HepG2 (cell line): Measurements from ENCODE around the gene NOL4L. TPM values are rescaled to one million over a fixed set of nuclear protein-coding genes. Genes with fewer than 3 reads are reported as not detected.
A peak's percentile ranks its signal among the peaks of the same experiment; 100 is the strongest.

Experiments used
- DPF2 ChIP-seq: sonication (generic); formaldehyde crosslinking; IDR thresholded peaks from 2 replicates; pipeline ENCODE4 v1.4.0; 2020; ENCODE audit warnings: mild to moderate bottlenecking, low read depth, missing genetic modification reagents, borderline replicate concordance
- MTA1 ChIP-seq: sonication (generic); formaldehyde crosslinking; IDR thresholded peaks from 2 replicates; pipeline ENCODE4 v1.4.0; 2020; ENCODE audit warnings: missing genetic modification reagents, mild to moderate bottlenecking, borderline replicate concordance
- NFYC ChIP-seq: IDR thresholded peaks from 2 replicates; pipeline ENCODE4 v1.6.1; 2016; ENCODE audit warnings: missing genetic modification reagents, missing compliant biosample characterization
- PTBP1 ChIP-seq: fragments of 200-400 bp; formaldehyde crosslinking; IDR thresholded peaks from 2 replicates; pipeline ENCODE4 v1.6.1; 2018; ENCODE audit warnings: low read length, low read depth; ENCODE audit not compliant: poor library complexity, severe bottlenecking
- SMARCC2 ChIP-seq: fragments of 450-650 bp; IDR thresholded peaks from 2 replicates; pipeline ENCODE4 v1.6.1; 2017; ENCODE audit warnings: antibody characterized with exemption, mild to moderate bottlenecking
- SNAI1 ChIP-seq: sonication (generic); formaldehyde crosslinking; IDR thresholded peaks from 2 replicates; pipeline ENCODE4 v1.5.0; 2020; ENCODE audit warnings: mild to moderate bottlenecking, missing genetic modification reagents, borderline replicate concordance
- ZBTB3 ChIP-seq: sonication (generic); formaldehyde crosslinking; IDR thresholded peaks from 2 replicates; pipeline ENCODE4 v1.4.0; 2020; ENCODE audit warnings: low read depth, mild to moderate bottlenecking, moderate library complexity, missing genetic modification reagents, borderline replicate concordance
- ZBTB39 ChIP-seq: sonication (generic); formaldehyde crosslinking; IDR thresholded peaks from 2 replicates; pipeline ENCODE4 v1.5.0; 2020; ENCODE audit warnings: missing genetic modification reagents
- ZFP36L2 ChIP-seq: sonication (generic); formaldehyde crosslinking; IDR thresholded peaks from 2 replicates; pipeline ENCODE4 v1.4.0; 2020; ENCODE audit warnings: missing genetic modification reagents
- ZNF317 ChIP-seq: sonication (generic); formaldehyde crosslinking; IDR thresholded peaks from 2 replicates; pipeline ENCODE4 v1.5.0; 2020; ENCODE audit warnings: mild to moderate bottlenecking, missing genetic modification reagents
- ZNF331 ChIP-seq: sonication (generic); formaldehyde crosslinking; IDR thresholded peaks from 2 replicates; pipeline ENCODE4 v1.4.0; 2020; ENCODE audit warnings: missing genetic modification reagents
- ZNF563 ChIP-seq: sonication (generic); formaldehyde crosslinking; IDR thresholded peaks from 2 replicates; pipeline ENCODE4 v1.8.0; 2022; ENCODE audit warnings: mild to moderate bottlenecking, moderate library complexity, missing genetic modification reagents
- ZNF614 ChIP-seq: IDR thresholded peaks from 2 replicates; pipeline ENCODE4 v1.6.1; 2018; ENCODE audit warnings: missing biosample characterization, missing genetic modification reagents, inconsistent platforms, borderline replicate concordance
- polyA plus RNA-seq, 8 experiments: library from polyadenylated mRNA; depleted of rRNA in 3 of 8; stranded (reverse) in 7 of 8; unstranded in 1 of 8; fragments of >200 nt; fragmentation: Illumina TruSeq in 4 of 8; extraction: Trizol in 4 of 8; gene quantifications; 2 replicates each; pipeline versions ENCODE4 v1.2.1 to v1.2.3, GENCODE V29; 2011 to 2016; ENCODE audit warnings: low read depth in 4 of 8, missing spikeins in 1 of 8, mixed read lengths in 1 of 8; ENCODE audit not compliant: insufficient read depth in 1 of 8
- total RNA-seq, 5 experiments: library from RNA; depleted of rRNA; stranded (reverse); fragments of >200 nt; fragmentation: Illumina TruSeq; extraction: Trizol; gene quantifications; 2 replicates each; pipeline ENCODE4 v1.2.3, GENCODE V29; 2016; ENCODE audit warnings: low read depth in 1 of 5
- TF ChIP-seq, protein P1 (sequence below): sonication (generic); formaldehyde crosslinking; IDR thresholded peaks from 2 replicates; pipeline ENCODE4 v1.4.0; 2020; ENCODE audit warnings: missing genetic modification reagents
- TF ChIP-seq, protein P2 (sequence below): sonication (generic); formaldehyde crosslinking; IDR thresholded peaks from 2 replicates; pipeline ENCODE4 v1.4.0; 2020; ENCODE audit warnings: missing genetic modification reagents, borderline replicate concordance
- TF ChIP-seq, protein P3 (sequence below): sonication (generic); formaldehyde crosslinking; IDR thresholded peaks from 2 replicates; pipeline ENCODE4 v1.5.1; 2020; ENCODE audit warnings: missing genetic modification reagents, mild to moderate bottlenecking, borderline replicate concordance

Gene NOL4L
- total and polyA plus RNA-seq, 2 of the 13 experiments (the other 11 are each of a cell fraction or from before 2014, with no cell fraction given) = 16.6 to 35.4 TPM

- TF ChIP-seq NFYC (CRISPR knock-in tag) = no peak
- TF ChIP-seq PTBP1 = peak; percentile 59
- TF ChIP-seq SNAI1 (CRISPR knock-in tag) = peak; percentile 75; the same call in 1 of the 2 replicates
- TF ChIP-seq MTA1 = peak; percentile 46; the same call in 1 of the 2 replicates
- TF ChIP-seq, protein P1, sequence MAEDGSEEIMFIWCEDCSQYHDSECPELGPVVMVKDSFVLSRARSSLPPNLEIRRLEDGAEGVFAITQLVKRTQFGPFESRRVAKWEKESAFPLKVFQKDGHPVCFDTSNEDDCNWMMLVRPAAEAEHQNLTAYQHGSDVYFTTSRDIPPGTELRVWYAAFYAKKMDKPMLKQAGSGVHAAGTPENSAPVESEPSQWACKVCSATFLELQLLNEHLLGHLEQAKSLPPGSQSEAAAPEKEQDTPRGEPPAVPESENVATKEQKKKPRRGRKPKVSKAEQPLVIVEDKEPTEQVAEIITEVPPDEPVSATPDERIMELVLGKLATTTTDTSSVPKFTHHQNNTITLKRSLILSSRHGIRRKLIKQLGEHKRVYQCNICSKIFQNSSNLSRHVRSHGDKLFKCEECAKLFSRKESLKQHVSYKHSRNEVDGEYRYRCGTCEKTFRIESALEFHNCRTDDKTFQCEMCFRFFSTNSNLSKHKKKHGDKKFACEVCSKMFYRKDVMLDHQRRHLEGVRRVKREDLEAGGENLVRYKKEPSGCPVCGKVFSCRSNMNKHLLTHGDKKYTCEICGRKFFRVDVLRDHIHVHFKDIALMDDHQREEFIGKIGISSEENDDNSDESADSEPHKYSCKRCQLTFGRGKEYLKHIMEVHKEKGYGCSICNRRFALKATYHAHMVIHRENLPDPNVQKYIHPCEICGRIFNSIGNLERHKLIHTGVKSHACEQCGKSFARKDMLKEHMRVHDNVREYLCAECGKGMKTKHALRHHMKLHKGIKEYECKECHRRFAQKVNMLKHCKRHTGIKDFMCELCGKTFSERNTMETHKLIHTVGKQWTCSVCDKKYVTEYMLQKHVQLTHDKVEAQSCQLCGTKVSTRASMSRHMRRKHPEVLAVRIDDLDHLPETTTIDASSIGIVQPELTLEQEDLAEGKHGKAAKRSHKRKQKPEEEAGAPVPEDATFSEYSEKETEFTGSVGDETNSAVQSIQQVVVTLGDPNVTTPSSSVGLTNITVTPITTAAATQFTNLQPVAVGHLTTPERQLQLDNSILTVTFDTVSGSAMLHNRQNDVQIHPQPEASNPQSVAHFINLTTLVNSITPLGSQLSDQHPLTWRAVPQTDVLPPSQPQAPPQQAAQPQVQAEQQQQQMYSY (CRISPR knock-in tag) = 0 out of 2 replicates have a peak, but pooled peaks have one; percentile 6
- TF ChIP-seq, protein P2, sequence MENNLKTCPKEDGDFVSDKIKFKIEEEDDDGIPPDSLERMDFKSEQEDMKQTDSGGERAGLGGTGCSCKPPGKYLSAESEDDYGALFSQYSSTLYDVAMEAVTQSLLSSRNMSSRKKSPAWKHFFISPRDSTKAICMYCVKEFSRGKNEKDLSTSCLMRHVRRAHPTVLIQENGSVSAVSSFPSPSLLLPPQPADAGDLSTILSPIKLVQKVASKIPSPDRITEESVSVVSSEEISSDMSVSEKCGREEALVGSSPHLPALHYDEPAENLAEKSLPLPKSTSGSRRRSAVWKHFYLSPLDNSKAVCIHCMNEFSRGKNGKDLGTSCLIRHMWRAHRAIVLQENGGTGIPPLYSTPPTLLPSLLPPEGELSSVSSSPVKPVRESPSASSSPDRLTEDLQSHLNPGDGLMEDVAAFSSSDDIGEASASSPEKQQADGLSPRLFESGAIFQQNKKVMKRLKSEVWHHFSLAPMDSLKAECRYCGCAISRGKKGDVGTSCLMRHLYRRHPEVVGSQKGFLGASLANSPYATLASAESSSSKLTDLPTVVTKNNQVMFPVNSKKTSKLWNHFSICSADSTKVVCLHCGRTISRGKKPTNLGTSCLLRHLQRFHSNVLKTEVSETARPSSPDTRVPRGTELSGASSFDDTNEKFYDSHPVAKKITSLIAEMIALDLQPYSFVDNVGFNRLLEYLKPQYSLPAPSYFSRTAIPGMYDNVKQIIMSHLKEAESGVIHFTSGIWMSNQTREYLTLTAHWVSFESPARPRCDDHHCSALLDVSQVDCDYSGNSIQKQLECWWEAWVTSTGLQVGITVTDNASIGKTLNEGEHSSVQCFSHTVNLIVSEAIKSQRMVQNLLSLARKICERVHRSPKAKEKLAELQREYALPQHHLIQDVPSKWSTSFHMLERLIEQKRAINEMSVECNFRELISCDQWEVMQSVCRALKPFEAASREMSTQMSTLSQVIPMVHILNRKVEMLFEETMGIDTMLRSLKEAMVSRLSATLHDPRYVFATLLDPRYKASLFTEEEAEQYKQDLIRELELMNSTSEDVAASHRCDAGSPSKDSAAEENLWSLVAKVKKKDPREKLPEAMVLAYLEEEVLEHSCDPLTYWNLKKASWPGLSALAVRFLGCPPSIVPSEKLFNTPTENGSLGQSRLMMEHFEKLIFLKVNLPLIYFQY (CRISPR knock-in tag) = no peak; the same call in 1 of the 2 replicates
- TF ChIP-seq ZNF317 (CRISPR knock-in tag) = peak; percentile 49
- 0 out of 2 replicates have a peak, but pooled peaks have one; percentile 42 for TF ChIP-seq ZFP36L2 (CRISPR knock-in tag)
- TF ChIP-seq ZBTB39 = 0 out of 2 replicates have a peak, but pooled peaks have one; percentile 94
- TF ChIP-seq DPF2 (CRISPR knock-in tag) = no peak; the same call in 1 of the 2 replicates
- no peak for TF ChIP-seq ZBTB3
- no peak for TF ChIP-seq SMARCC2
- peak; percentile 18; the same call in 1 of the 2 replicates for TF ChIP-seq ZNF331 (CRISPR knock-in tag)
- TF ChIP-seq, protein P3, sequence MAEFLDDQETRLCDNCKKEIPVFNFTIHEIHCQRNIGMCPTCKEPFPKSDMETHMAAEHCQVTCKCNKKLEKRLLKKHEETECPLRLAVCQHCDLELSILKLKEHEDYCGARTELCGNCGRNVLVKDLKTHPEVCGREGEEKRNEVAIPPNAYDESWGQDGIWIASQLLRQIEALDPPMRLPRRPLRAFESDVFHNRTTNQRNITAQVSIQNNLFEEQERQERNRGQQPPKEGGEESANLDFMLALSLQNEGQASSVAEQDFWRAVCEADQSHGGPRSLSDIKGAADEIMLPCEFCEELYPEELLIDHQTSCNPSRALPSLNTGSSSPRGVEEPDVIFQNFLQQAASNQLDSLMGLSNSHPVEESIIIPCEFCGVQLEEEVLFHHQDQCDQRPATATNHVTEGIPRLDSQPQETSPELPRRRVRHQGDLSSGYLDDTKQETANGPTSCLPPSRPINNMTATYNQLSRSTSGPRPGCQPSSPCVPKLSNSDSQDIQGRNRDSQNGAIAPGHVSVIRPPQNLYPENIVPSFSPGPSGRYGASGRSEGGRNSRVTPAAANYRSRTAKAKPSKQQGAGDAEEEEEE = peak; percentile 73; the same call in 1 of the 2 replicates
- TF ChIP-seq ZNF614 = no peak
- peak; percentile 77 for TF ChIP-seq ZNF563 (CRISPR knock-in tag)
Observed at GRCh38 chr20:32581839-32582658, 3.1 kb downstream of the NOL4L start (continued).
